AG10803 (cell line): ENCODE data around the gene PLCB1.

Experiments used
- DNase-seq: peaks from one replicate; pipeline ENCODE4 v3.0.0; 2010; ENCODE audit warnings: low read depth
- H3K4me3 ChIP-seq: 2 replicates; pipeline ENCODE4 v1.5.1; 2011; ENCODE audit warnings: mild to moderate bottlenecking, low read length, control low read depth
- TF ChIP-seq, protein P1 (sequence below): conservative IDR thresholded peaks from 2 replicates; pipeline ENCODE4 v1.5.1; 2011; ENCODE audit warnings: mild to moderate bottlenecking, low read length, control low read depth, inconsistent platforms

Gene PLCB1

GRCh38 chr20:8645326-8645725 is 513.3 kb downstream of the PLCB1 start:
- H3K4me3 ChIP-seq: no peak overlapping the region
- TF ChIP-seq, protein P1, sequence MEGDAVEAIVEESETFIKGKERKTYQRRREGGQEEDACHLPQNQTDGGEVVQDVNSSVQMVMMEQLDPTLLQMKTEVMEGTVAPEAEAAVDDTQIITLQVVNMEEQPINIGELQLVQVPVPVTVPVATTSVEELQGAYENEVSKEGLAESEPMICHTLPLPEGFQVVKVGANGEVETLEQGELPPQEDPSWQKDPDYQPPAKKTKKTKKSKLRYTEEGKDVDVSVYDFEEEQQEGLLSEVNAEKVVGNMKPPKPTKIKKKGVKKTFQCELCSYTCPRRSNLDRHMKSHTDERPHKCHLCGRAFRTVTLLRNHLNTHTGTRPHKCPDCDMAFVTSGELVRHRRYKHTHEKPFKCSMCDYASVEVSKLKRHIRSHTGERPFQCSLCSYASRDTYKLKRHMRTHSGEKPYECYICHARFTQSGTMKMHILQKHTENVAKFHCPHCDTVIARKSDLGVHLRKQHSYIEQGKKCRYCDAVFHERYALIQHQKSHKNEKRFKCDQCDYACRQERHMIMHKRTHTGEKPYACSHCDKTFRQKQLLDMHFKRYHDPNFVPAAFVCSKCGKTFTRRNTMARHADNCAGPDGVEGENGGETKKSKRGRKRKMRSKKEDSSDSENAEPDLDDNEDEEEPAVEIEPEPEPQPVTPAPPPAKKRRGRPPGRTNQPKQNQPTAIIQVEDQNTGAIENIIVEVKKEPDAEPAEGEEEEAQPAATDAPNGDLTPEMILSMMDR: no peak
- no peak for DNase-seq

- TF ChIP-seq, protein P1: no peak
- no peak overlapping the region for H3K4me3 ChIP-seq
- DNase-seq: peak; percentile 94
These were observed 514.0 kb downstream of the PLCB1 start for GRCh38 chr20:8646033-8646441.

GRCh38 chr20:8646716-8647115 is 514.6 kb downstream of the PLCB1 start:
- DNase-seq: peak; percentile 95
- TF ChIP-seq, protein P1: no peak
- no peak overlapping the region for H3K4me3 ChIP-seq

DNA sequence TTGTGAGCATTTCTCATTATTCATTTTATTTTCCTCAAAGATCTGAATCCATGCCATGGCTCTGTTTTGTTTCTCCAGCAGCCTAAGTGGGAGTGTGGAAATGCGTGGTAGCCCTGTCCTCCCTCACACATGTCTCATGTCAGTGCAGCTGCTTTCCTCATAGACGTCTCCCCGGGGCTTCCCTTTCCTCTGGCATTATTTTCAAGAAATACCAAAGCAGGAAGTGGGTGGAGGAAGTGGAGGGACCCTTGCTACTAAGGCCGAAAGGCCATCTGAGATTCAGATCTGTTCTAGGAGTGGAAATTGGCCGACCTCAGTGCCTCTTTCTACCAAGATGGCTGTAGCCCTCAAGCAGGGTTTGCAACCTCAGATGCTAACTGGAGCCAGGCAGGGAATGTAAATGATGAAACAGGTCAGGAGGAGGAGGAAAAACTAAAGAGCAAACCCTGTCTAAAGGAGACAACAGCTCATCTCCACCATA is 515.9 kb downstream of the PLCB1 start:
- TF ChIP-seq, protein P1: no peak
- DNase-seq: peak; percentile 53

GRCh38 chr20:8648466-8648865 is 516.4 kb downstream of the PLCB1 start:
- no peak for DNase-seq
- TF ChIP-seq, protein P1: no peak
- no peak overlapping the region for H3K4me3 ChIP-seq

More for the DNA sequence above, 515.9 kb downstream of the PLCB1 start:
- H3K4me3 ChIP-seq: no peak overlapping the region

GRCh38 chr20:8652396-8652795 is 520.3 kb downstream of the PLCB1 start:
- peak; percentile 51 for DNase-seq
- TF ChIP-seq, protein P1: no peak
- no peak overlapping the region for H3K4me3 ChIP-seq

- DNase-seq: no peak
- TF ChIP-seq, protein P1: no peak
- no peak overlapping the region for H3K4me3 ChIP-seq
These were observed 522.4 kb downstream of the PLCB1 start for GRCh38 chr20:8654486-8654885.
